Measurements from ENCODE around the gene OR2M4. TPM values are rescaled to one million over a fixed set of nuclear protein-coding genes. Genes with fewer than 3 reads are reported as not detected.

OR2M4 gene
- total RNA-seq, 6 donors from 2014 or later, result not detected

DNA sequence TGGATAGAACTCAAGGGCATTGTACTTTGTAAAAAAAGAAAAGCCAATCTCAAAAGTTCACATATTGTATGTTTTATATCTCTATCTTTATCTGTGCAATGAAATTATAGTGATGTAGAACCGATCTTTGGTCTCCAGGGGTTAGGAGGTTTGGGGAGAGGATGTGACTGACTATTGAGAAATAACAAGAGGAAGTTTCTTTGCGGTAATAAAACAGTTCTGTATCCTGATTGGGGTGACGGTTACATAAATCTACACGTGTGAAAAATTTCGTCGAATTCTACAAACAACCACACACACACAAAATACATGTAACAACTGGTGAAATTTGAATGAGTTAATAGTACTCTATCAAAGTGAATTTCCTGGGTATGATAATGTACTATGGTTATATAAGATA lies 57.2 kb downstream of the OR2M4 start:
- no peaks in the 10 kb centered on the region for H3K4me1 ChIP-seq
- H3K36me3 ChIP-seq, result no peaks in the 10 kb centered on the region
- ATAC-seq (ENCODE audit: low FRiP score in 2 of 2) (no peak), DNase-seq (no peak)
- H3K4me3 ChIP-seq, result no peak overlapping the region
- WGBS, 2 donors, result 39 to 48% methylated on average over 6 of the region's 6 CpGs
- TF ChIP-seq, protein P1, sequence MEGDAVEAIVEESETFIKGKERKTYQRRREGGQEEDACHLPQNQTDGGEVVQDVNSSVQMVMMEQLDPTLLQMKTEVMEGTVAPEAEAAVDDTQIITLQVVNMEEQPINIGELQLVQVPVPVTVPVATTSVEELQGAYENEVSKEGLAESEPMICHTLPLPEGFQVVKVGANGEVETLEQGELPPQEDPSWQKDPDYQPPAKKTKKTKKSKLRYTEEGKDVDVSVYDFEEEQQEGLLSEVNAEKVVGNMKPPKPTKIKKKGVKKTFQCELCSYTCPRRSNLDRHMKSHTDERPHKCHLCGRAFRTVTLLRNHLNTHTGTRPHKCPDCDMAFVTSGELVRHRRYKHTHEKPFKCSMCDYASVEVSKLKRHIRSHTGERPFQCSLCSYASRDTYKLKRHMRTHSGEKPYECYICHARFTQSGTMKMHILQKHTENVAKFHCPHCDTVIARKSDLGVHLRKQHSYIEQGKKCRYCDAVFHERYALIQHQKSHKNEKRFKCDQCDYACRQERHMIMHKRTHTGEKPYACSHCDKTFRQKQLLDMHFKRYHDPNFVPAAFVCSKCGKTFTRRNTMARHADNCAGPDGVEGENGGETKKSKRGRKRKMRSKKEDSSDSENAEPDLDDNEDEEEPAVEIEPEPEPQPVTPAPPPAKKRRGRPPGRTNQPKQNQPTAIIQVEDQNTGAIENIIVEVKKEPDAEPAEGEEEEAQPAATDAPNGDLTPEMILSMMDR (IDR thresholded peaks at IDR 0.05), result no peak
- TF ChIP-seq POLR2AphosphoS5 (IDR thresholded peaks at IDR 0.05), result no peak
- no peak for TF ChIP-seq EP300 (IDR thresholded peaks at IDR 0.05)
- no peak for TF ChIP-seq POLR2A (IDR thresholded peaks at IDR 0.05)
- H3K27me3 ChIP-seq, result no peaks in the 10 kb centered on the region
- no peak overlapping the region for H3K27ac ChIP-seq
- no peaks in the 10 kb centered on the region for H3K9me3 ChIP-seq

Other genes with a start within 250 kb of the OR2M4 start
- gene OR2L5, start 217.8 kb upstream of the OR2M4 start, total RNA-seq, result not detected
- gene OR2L2, start 201.3 kb upstream of the OR2M4 start, total RNA-seq, result under 1 TPM in 3 of 6 donors, not detected in 3; under 0.01 to 0.20 (median 0.13) TPM
- gene OR2L3, start 184.6 kb upstream of the OR2M4 start, total RNA-seq, result not detected
- not detected for gene OR2L13, start 136.2 kb upstream of the OR2M4 start, total RNA-seq
- not detected for gene OR2M5, start 86.3 kb upstream of the OR2M4 start, total RNA-seq
- not detected for gene OR2M2, start 56.6 kb upstream of the OR2M4 start, total RNA-seq
- gene OR2M3, start 34.2 kb upstream of the OR2M4 start, total RNA-seq, result not detected
- 1 to 10 TPM in 1 of 6 donors, not detected in 5; 3.3 TPM for gene OR2T33, start 46.6 kb downstream of the OR2M4 start, total RNA-seq
- gene OR2T12, start 72.0 kb downstream of the OR2M4 start, total RNA-seq, result not detected
- not detected for gene OR2M7, start 93.2 kb downstream of the OR2M4 start, total RNA-seq
- gene OR14C36, start 117.4 kb downstream of the OR2M4 start, total RNA-seq, result not detected
- gene OR2T4, start 130.2 kb downstream of the OR2M4 start, total RNA-seq, result not detected
- not detected for gene OR2T6, start 144.3 kb downstream of the OR2M4 start, total RNA-seq
- gene OR2T1, start 171.6 kb downstream of the OR2M4 start, total RNA-seq, result not detected
- gene OR2T2, start 214.2 kb downstream of the OR2M4 start, total RNA-seq, result not detected
- gene OR2T3, start 241.9 kb downstream of the OR2M4 start, total RNA-seq, result not detected